Pancreas (tissue), 10 donors: ENCODE results near the gene RPS28. TPM values are rescaled to one million over a fixed set of nuclear protein-coding genes. Genes with fewer than 3 reads are reported as not detected.

ENCODE experiments used
- ATAC-seq, 4 donors: fragments of 200-7000 bp; cut with Tn5 transposase; one replicate each; pipeline versions ENCODE4 v1.8.0 to v1.9.1; 2020; ENCODE audit warnings: mild to moderate bottlenecking in 4 of 4, moderate library complexity in 4 of 4
- DNase-seq, 6 donors: peaks; one replicate each; pipeline ENCODE4 v3.0.0-alpha.2; 2020
- FAIRE-seq: peaks from 2 replicates; lab custom pipeline; 2012; peaks lifted over from hg19 to GRCh38; lab: Jason Lieb, UNC
- H3K27ac ChIP-seq, 4 donors: fragments of 200-600 bp; sonication (generic); 1 replicate in 3 of 4; 2 replicates in 1 of 4; pipeline versions ENCODE4 v1.5.0 to v1.8.0; 2020
- H3K27me3 ChIP-seq, 4 donors: fragments of 200-600 bp; one replicate each; pipeline ENCODE4 v1.8.0; 2021
- H3K36me3 ChIP-seq, 3 donors: fragments of 200-600 bp; sonication (generic) in 1 of 3; one replicate each; pipeline versions ENCODE4 v1.5.0 to v1.8.0; 2020 to 2021
- H3K4me1 ChIP-seq, 3 donors: fragments of 200-600 bp; one replicate each; pipeline ENCODE4 v1.8.0; 2021
- H3K4me3 ChIP-seq, 4 donors: fragments of 200-600 bp; sonication (generic) in 2 of 4; one replicate each; pipeline versions ENCODE4 v1.5.0 to v1.8.0; 2020 to 2021
- H3K9me3 ChIP-seq, 4 donors: fragments of 200-600 bp; one replicate each; pipeline ENCODE4 v1.8.0; 2021
- WGBS, 2 donors: extraction: QIAGEN DNeasy Blood & Tissue Kit; methylation state at CpG; one replicate each; pipeline ENCODE4 v1.1.7; 2013; 5-methylcytosine and 5-hydroxymethylcytosine counted together
- intact Hi-C, 3 donors: fragments of 100-400 bp; cut with DNase I; formaldehyde crosslinking; loops; one replicate each; pipeline versions ENCODE4 v1.11.1 to v1.14.2; 2022
- polyA plus RNA-seq, 2 donors: library from polyadenylated mRNA; stranded (reverse); fragments of 200-250 nt; gene quantifications; one replicate each; pipeline ENCODE4 v1.2.3, GENCODE V29; 2013
- total RNA-seq, 6 donors: library from RNA; stranded (reverse); fragmentation: NEBNext Ultra II Directional in 4 of 6; extraction: Animal tissue kit (Norgen Biotek cat#: 25700) in 4 of 6; gene quantifications; one replicate each; pipeline versions ENCODE4 v1.2.1 to v1.2.4, GENCODE V29; 2021 to 2023
- TF ChIP-seq, protein P1 (sequence below), 4 donors: fragments of 200-600 bp; sonication (generic) in 3 of 4; IDR thresholded peaks; one replicate each; pipeline versions ENCODE4 v1.5.0 to v1.8.0; 2021; ENCODE audit warnings: antibody characterized with exemption in 4 of 4
- donor health status: healthy with polysubstance abuse.
- donor health status: DM: no; HTN: no; CAD: no; lungs with moderate emphysema.
- donor health status: DM: no; HTN: no; CAD: no.
- donor health status: control.
- donor health status: control.
- donor health status: Bipolar disorder and iron deficiency.
- donor health status: DM: yes; HTN: yes; CAD: no.
- donor health status: DM: no; HTN: no; CAD: no.
- donor health status: DM: no; HTN: no; CAD: no.
- donor health status: DM: yes; HTN: yes; CAD: no.

The RPS28 gene
- total and polyA plus RNA-seq, 8 donors = 706 to 1,524 (median 1,001) TPM

DNA sequence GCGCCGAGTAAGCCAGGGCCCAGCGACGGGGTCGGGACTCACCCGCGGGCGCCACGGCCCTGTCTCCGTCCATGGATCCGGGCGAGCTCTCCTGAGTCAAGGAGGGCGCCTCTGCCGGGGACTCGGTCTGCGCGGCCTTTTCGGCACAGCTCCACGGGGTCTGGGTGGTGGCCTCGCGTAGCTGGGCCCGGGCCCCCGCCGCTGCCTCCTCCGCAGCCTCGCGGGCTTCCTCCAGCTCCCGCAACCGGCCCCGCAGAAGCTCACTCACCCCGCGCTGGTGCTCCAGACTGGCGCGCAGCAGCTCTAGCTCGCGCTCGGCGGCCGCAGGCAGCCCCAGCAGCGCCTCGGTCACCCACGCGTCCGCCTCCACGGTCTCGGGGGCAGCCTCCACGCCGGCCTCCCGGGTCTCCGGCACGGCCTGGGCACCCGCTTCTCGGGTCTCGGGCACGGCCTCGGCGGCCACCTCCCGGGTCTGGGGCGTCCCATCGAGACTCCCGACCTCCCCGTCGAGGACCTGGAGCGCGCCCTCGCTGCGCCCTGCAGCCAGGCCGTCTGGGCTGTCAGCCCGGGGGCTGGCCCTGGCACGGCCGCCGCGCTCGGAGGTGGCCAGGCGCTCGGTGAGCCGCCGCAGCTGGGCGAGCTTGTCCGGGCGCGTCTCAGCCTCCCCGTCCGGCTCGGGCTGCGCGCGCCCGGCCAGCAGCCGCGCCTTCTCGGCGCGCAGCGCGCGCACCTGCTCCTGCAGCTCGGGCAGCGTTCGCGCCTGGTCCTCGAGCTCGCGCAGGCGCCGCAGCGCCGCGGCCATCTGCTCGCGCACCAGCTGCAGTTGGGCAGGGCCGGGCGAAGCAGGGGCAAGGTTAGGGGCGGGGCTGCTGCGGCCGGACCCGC is 13.4 kb downstream of the RPS28 start:
- H3K27ac ChIP-seq = no peak overlapping the region
- intact Hi-C loops = no loop called here
- DNase-seq = peak in 5 of 6 donors; percentile 48 to 83 (median 72)

DNA sequence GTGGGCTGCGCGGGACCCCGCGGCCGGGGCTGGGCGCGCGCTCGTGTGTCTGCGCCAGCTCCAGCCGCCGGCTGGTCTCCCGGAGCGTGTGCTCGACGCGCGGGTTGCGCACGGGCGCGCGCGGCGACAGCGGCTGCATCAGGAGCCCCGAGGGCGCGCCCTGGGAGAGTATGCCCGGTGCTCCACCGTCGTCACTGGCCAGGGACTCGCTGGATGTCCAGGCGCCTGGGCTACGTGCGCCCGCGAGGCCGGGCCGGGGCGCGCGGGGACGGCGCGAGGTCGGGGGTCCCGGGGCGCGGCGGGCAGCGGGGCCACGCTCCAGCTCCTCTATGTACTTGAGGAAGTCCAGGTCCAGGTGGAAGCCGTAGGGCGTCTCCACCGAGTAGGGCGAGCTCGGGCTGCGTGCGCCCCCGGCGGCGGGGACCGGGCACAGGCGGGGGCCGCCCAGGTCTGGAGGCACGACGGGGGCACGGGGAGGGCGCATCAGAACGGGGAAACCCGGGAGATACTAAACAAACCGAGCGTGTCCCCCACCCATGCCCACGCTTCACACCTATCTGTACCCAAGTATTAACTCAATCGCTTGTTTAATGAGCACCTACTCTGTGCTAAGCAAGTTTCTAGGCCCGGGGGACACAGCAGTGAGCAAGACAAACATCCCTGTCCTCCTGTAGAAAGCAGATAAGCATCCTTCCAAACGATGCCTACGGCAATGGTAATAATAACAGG is 14.2 kb downstream of the RPS28 start:
- peaks cover 0 to 24% (median 8%) of the 10 kb centered on the region in 4 donors for H3K27me3 ChIP-seq
- peak in 2 of 4 donors; percentile 5 to 52 for ATAC-seq
- H3K36me3 ChIP-seq = no peaks in the 10 kb centered on the region
- H3K4me3 ChIP-seq = peak overlapping the region in 3 of 4 donors; percentile 20 to 41 (median 26)
- DNase-seq = peak in 1 of 6 donors; percentile 68
- H3K4me1 ChIP-seq = peaks cover 0 to 3% (median 0%) of the 10 kb centered on the region in 3 donors
- 7 to 13% methylated on average over 54 to 79 of the region's 79 CpGs for WGBS, 2 donors
- no peak overlapping the region for H3K27ac ChIP-seq
- no peak for FAIRE-seq
- TF ChIP-seq, protein P1, sequence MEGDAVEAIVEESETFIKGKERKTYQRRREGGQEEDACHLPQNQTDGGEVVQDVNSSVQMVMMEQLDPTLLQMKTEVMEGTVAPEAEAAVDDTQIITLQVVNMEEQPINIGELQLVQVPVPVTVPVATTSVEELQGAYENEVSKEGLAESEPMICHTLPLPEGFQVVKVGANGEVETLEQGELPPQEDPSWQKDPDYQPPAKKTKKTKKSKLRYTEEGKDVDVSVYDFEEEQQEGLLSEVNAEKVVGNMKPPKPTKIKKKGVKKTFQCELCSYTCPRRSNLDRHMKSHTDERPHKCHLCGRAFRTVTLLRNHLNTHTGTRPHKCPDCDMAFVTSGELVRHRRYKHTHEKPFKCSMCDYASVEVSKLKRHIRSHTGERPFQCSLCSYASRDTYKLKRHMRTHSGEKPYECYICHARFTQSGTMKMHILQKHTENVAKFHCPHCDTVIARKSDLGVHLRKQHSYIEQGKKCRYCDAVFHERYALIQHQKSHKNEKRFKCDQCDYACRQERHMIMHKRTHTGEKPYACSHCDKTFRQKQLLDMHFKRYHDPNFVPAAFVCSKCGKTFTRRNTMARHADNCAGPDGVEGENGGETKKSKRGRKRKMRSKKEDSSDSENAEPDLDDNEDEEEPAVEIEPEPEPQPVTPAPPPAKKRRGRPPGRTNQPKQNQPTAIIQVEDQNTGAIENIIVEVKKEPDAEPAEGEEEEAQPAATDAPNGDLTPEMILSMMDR (IDR thresholded peaks at IDR 0.05) = no peak
- no peaks in the 10 kb centered on the region for H3K9me3 ChIP-seq
- intact Hi-C loops = no loop called here

More for the DNA sequence above, 13.4 kb downstream of the RPS28 start:
- FAIRE-seq (no peak), ATAC-seq (peak; percentile 75 to 88 (median 82))
- no peaks in the 10 kb centered on the region for H3K36me3 ChIP-seq
- WGBS, 2 donors = 7 to 8% methylated on average over 96 to 117 of the region's 117 CpGs
- H3K4me1 ChIP-seq = peaks cover 0 to 3% (median 0%) of the 10 kb centered on the region in 3 donors
- H3K9me3 ChIP-seq = no peaks in the 10 kb centered on the region
- peaks cover 0 to 24% (median 8%) of the 10 kb centered on the region in 4 donors for H3K27me3 ChIP-seq
- TF ChIP-seq, protein P1 (IDR thresholded peaks at IDR 0.05) = no peak
- H3K4me3 ChIP-seq = peak overlapping the region in 3 of 4 donors; percentile 20 to 41 (median 26)

GRCh38 chr19:8336072-8336569 is 14.8 kb downstream of the RPS28 start:
- no peaks in the 10 kb centered on the region for H3K36me3 ChIP-seq
- no peaks in the 10 kb centered on the region for H3K9me3 ChIP-seq
- FAIRE-seq = no peak
- peaks cover 0 to 24% (median 8%) of the 10 kb centered on the region in 4 donors for H3K27me3 ChIP-seq
- no peak overlapping the region for H3K4me3 ChIP-seq
- WGBS, 2 donors = 34% methylated on average over 27 of the region's 27 CpGs
- peak in 1 of 6 donors; percentile 26 for DNase-seq
- TF ChIP-seq, protein P1 (IDR thresholded peaks at IDR 0.05) = no peak
- intact Hi-C loops = no loop called here
- peaks cover 0 to 3% (median 0%) of the 10 kb centered on the region in 3 donors for H3K4me1 ChIP-seq
- H3K27ac ChIP-seq = no peak overlapping the region
- ATAC-seq = no peak

DNA sequence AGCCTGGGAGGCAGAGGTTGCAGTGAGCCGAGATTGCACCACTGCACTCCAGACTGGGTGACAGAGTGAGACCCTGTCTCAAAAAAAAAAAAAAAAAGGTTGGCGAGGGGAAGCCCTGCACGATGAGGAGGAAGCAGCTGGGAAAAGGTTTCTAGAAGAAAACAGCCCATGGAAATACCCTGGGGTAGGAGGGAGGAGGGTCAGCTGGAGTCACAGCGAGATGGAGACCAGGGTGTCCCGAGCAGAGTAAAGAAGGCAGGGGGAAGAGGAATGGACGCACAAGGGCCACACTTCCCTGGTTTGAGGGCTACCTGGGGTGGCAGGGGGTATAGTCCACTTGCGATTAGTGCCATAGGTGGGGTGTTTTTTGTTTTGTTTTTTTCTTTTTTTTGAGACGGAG is 15.4 kb downstream of the RPS28 start:
- no peak overlapping the region for H3K27ac ChIP-seq
- WGBS, 2 donors = 56 to 63% methylated on average over 8 of the region's 8 CpGs
- H3K36me3 ChIP-seq = no peaks in the 10 kb centered on the region
- intact Hi-C loops = no loop called here
- DNase-seq (peak in 1 of 6 donors; percentile 7), FAIRE-seq (no peak), ATAC-seq (no peak)
- H3K9me3 ChIP-seq = no peaks in the 10 kb centered on the region
- no peak overlapping the region for H3K4me3 ChIP-seq
- peaks cover 0 to 24% (median 8%) of the 10 kb centered on the region in 4 donors for H3K27me3 ChIP-seq
- peaks cover 0 to 3% (median 0%) of the 10 kb centered on the region in 3 donors for H3K4me1 ChIP-seq
- TF ChIP-seq, protein P1 (IDR thresholded peaks at IDR 0.05) = no peak
